SK-N-SH treated with all-trans-retinoic acid at 6 μM for 48 hours (cell line): ENCODE measurements around the gene C1QTNF2.

Experiments
- ATAC-seq: fragments of 200-7000 bp; cut with Tn5 transposase; 3 replicates; pipeline ENCODE4 v1.9.1; 2020; ENCODE audit warnings: mild to moderate bottlenecking, moderate library complexity
- ARNTL ChIP-seq: fragments of 450-650 bp; formaldehyde crosslinking; IDR thresholded peaks from 2 replicates; pipeline ENCODE4 v1.5.0; 2020; ENCODE audit warnings: low read depth, mild to moderate bottlenecking, moderate library complexity, borderline replicate concordance
- BACH2 ChIP-seq: fragments of 250-450 bp; sonication (Bioruptor Pico); IDR thresholded peaks from 2 replicates; pipeline ENCODE4 v1.9.0; 2021; ENCODE audit warnings: mild to moderate bottlenecking, borderline replicate concordance
- CREB5 ChIP-seq: fragments of 250-450 bp; sonication (Bioruptor Pico); IDR thresholded peaks from 2 replicates; pipeline ENCODE4 v1.5.1; 2020; ENCODE audit warnings: low read depth, mild to moderate bottlenecking, moderate library complexity
- CSDC2 ChIP-seq: fragments of 250-450 bp; sonication (Bioruptor Pico); IDR thresholded peaks from 2 replicates; pipeline ENCODE4 v1.5.0; 2020; ENCODE audit warnings: mild to moderate bottlenecking, moderate library complexity
- ESRRG ChIP-seq: fragments of 250-450 bp; sonication (Bioruptor Pico); IDR thresholded peaks from 2 replicates; pipeline ENCODE4 v1.6.1; 2021; ENCODE audit warnings: mild to moderate bottlenecking
- GLIS3 ChIP-seq: fragments of 250-450 bp; sonication (Bioruptor Pico); IDR thresholded peaks from 2 replicates; pipeline ENCODE4 v1.5.0; 2020; ENCODE audit warnings: mild to moderate bottlenecking, moderate library complexity
- ISL1 ChIP-seq: fragments of 250-450 bp; sonication (Bioruptor Pico); IDR thresholded peaks from 2 replicates; pipeline ENCODE4 v2.1.2; 2022; ENCODE audit warnings: mild to moderate bottlenecking, moderate library complexity
- OSR1 ChIP-seq: fragments of 250-450 bp; sonication (Bioruptor Pico); IDR thresholded peaks from 2 replicates; pipeline ENCODE4 v1.8.0; 2022; ENCODE audit warnings: moderate library complexity, mild to moderate bottlenecking, inconsistent platforms
- RARB ChIP-seq: fragments of 250-450 bp; sonication (Bioruptor Pico); IDR thresholded peaks from 2 replicates; pipeline ENCODE4 v1.8.0; 2021; ENCODE audit warnings: mild to moderate bottlenecking, moderate library complexity
- SNAI2 ChIP-seq: fragments of 250-450 bp; sonication (Bioruptor Pico); IDR thresholded peaks from 2 replicates; pipeline ENCODE4 v1.5.0; 2020; ENCODE audit warnings: mild to moderate bottlenecking, moderate library complexity
- TOX ChIP-seq: fragments of 250-450 bp; sonication (Bioruptor Pico); IDR thresholded peaks from 2 replicates; pipeline ENCODE4 v1.8.0; 2021; ENCODE audit warnings: mild to moderate bottlenecking, moderate library complexity, borderline replicate concordance
- ZC3H10 ChIP-seq: fragments of 250-450 bp; sonication (Bioruptor Pico); IDR thresholded peaks from 2 replicates; pipeline ENCODE4 v1.5.1; 2021; ENCODE audit warnings: mild to moderate bottlenecking, moderate library complexity
- ZFP3 ChIP-seq: fragments of 250-450 bp; sonication (Bioruptor Pico); IDR thresholded peaks from 2 replicates; pipeline ENCODE4 v1.5.0; 2020; ENCODE audit warnings: mild to moderate bottlenecking, moderate library complexity
- ZFP30 ChIP-seq: fragments of 450-650 bp; formaldehyde crosslinking; IDR thresholded peaks from 2 replicates; pipeline ENCODE4 v1.5.0; 2022; ENCODE audit warnings: mild to moderate bottlenecking, moderate library complexity
- ZNF565 ChIP-seq: fragments of 450-650 bp; formaldehyde crosslinking; conservative IDR thresholded peaks from 2 replicates; pipeline ENCODE4 v1.5.0; 2020; ENCODE audit warnings: low read depth, mild to moderate bottlenecking, moderate library complexity
- ZNF8 ChIP-seq: fragments of 450-650 bp; formaldehyde crosslinking; IDR thresholded peaks from 2 replicates; pipeline ENCODE4 v1.5.0; 2020; ENCODE audit warnings: mild to moderate bottlenecking, moderate library complexity
- TF ChIP-seq, protein P1 (sequence below): fragments of 250-450 bp; sonication (Bioruptor Pico); IDR thresholded peaks from 2 replicates; pipeline ENCODE4 v1.8.0; 2020; ENCODE audit warnings: mild to moderate bottlenecking, moderate library complexity, borderline replicate concordance
- TF ChIP-seq, protein P2 (sequence below): fragments of 250-450 bp; sonication (Bioruptor Pico); IDR thresholded peaks from 2 replicates; pipeline ENCODE4 v1.5.1; 2021; ENCODE audit warnings: mild to moderate bottlenecking, moderate library complexity
- TF ChIP-seq, protein P3 (sequence below): fragments of 250-450 bp; sonication (Bioruptor Pico); IDR thresholded peaks from 2 replicates; pipeline ENCODE4 v1.8.0; 2021; ENCODE audit warnings: low read depth, mild to moderate bottlenecking, moderate library complexity, borderline replicate concordance

The C1QTNF2 gene

DNA sequence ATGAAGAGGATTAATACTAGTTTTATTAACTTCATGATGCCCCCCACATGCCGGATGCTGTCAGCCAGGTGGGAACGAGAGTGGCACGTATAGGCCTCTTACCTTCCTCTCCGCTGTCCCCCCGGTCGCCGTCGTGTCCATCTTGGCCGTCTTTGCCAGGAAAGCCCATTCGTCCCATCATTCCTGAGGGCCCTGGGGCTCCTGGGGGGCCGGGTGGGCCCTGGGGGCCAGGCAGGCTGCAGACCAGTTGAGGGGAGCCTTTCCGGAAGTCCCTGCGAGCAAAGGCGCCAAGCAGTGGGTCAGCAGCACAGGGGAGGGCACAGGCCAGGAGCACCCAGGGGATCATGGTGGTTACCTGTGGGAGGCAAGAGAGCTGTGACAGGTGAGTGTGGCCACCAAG lies 15.8 kb downstream of the C1QTNF2 start:
- no peak for TF ChIP-seq ARNTL (CRISPR knock-in tag)
- no peak for TF ChIP-seq ZNF8 (CRISPR knock-in tag)
- TF ChIP-seq BACH2 (CRISPR knock-in tag) = no peak
- TF ChIP-seq, protein P1, sequence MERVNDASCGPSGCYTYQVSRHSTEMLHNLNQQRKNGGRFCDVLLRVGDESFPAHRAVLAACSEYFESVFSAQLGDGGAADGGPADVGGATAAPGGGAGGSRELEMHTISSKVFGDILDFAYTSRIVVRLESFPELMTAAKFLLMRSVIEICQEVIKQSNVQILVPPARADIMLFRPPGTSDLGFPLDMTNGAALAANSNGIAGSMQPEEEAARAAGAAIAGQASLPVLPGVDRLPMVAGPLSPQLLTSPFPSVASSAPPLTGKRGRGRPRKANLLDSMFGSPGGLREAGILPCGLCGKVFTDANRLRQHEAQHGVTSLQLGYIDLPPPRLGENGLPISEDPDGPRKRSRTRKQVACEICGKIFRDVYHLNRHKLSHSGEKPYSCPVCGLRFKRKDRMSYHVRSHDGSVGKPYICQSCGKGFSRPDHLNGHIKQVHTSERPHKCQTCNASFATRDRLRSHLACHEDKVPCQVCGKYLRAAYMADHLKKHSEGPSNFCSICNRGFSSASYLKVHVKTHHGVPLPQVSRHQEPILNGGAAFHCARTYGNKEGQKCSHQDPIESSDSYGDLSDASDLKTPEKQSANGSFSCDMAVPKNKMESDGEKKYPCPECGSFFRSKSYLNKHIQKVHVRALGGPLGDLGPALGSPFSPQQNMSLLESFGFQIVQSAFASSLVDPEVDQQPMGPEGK (CRISPR knock-in tag) = no peak
- TF ChIP-seq ZC3H10 (CRISPR knock-in tag) = no peak
- no peak for TF ChIP-seq GLIS3 (CRISPR knock-in tag)
- no peak for TF ChIP-seq ZNF565 (CRISPR knock-in tag)
- TF ChIP-seq, protein P2, sequence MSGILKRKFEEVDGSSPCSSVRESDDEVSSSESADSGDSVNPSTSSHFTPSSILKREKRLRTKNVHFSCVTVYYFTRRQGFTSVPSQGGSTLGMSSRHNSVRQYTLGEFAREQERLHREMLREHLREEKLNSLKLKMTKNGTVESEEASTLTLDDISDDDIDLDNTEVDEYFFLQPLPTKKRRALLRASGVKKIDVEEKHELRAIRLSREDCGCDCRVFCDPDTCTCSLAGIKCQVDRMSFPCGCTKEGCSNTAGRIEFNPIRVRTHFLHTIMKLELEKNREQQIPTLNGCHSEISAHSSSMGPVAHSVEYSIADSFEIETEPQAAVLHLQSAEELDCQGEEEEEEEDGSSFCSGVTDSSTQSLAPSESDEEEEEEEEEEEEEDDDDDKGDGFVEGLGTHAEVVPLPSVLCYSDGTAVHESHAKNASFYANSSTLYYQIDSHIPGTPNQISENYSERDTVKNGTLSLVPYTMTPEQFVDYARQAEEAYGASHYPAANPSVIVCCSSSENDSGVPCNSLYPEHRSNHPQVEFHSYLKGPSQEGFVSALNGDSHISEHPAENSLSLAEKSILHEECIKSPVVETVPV = no peak
- no peak for TF ChIP-seq TOX
- no peak for TF ChIP-seq RARB (CRISPR knock-in tag)
- no peak for TF ChIP-seq OSR1
- no peak for ATAC-seq

DNA sequence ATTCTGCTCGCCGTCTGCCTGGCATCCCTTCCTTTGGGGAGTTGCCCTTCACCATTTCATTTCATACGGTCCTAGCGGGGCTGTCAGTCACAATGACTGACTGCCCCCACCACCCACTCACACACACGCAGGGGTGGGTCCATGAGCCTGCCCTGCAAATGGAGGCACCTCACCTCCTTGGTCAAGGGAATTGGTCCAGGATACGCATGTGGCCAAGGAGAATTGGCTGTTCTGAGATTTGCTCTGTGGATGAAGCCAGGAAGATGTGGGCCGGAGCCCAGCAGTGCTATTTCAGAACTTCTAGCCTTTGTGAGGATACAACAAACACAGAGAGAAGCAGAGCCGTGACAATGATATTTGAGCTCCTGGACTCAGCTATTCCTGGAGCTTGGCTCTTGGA lies 17.0 kb downstream of the C1QTNF2 start:
- no peak for ATAC-seq
- TF ChIP-seq, protein P1 (CRISPR knock-in tag) = no peak
- no peak for TF ChIP-seq OSR1
- no peak for TF ChIP-seq ZNF8 (CRISPR knock-in tag)
- no peak for TF ChIP-seq ZFP3 (CRISPR knock-in tag)
- TF ChIP-seq ISL1 (CRISPR knock-in tag) = no peak
- TF ChIP-seq ZC3H10 (CRISPR knock-in tag) = no peak
- TF ChIP-seq, protein P3, sequence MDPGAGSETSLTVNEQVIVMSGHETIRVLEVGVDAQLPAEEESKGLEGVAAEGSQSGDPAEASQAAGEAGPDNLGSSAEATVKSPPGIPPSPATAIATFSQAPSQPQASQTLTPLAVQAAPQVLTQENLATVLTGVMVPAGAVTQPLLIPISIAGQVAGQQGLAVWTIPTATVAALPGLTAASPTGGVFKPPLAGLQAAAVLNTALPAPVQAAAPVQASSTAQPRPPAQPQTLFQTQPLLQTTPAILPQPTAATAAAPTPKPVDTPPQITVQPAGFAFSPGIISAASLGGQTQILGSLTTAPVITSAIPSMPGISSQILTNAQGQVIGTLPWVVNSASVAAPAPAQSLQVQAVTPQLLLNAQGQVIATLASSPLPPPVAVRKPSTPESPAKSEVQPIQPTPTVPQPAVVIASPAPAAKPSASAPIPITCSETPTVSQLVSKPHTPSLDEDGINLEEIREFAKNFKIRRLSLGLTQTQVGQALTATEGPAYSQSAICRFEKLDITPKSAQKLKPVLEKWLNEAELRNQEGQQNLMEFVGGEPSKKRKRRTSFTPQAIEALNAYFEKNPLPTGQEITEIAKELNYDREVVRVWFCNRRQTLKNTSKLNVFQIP = no peak
- no peak for TF ChIP-seq CSDC2 (CRISPR knock-in tag)

GRCh38 chr5:160352308-160352707 lies 18.1 kb downstream of the C1QTNF2 start:
- ATAC-seq = no peak
- TF ChIP-seq ESRRG (CRISPR knock-in tag) (no peak), ZFP30 (no peak), SNAI2 (no peak)

- ATAC-seq = no peak
- no peak for TF ChIP-seq SNAI2
- TF ChIP-seq ARNTL (CRISPR knock-in tag) = no peak
- TF ChIP-seq, protein P3 = no peak
- no peak for TF ChIP-seq CREB5 (CRISPR knock-in tag)
- TF ChIP-seq ISL1 (CRISPR knock-in tag) = no peak
- TF ChIP-seq RARB (CRISPR knock-in tag) = no peak
- no peak for TF ChIP-seq ZNF565 (CRISPR knock-in tag)
- no peak for TF ChIP-seq ZFP3 (CRISPR knock-in tag)
- TF ChIP-seq, protein P2 = no peak
Measured at GRCh38 chr5:160349935-160350303, 20.5 kb downstream of the C1QTNF2 start.
